GM21717 (cell line): ENCODE data around the gene MED27.
"Not testable (repeated sequence)": the region's sequence is repeated elsewhere in the genome, so short reads cannot be mapped to it uniquely, and the experiment has no call there.

Experiments
- ATAC-seq: cut with Tn5 transposase; IDR thresholded peaks from one replicate; pipeline ENCODE4 v1.9.1; 2021; ENCODE audit warnings: mild to moderate bottlenecking, moderate library complexity; ENCODE audit not compliant: unreplicated experiment

The MED27 gene

GRCh38 chr9:131927091-131927490 lies 152.6 kb downstream of the MED27 start:
- ATAC-seq: no peak

- no peak for ATAC-seq
These were observed 153.2 kb downstream of the MED27 start for GRCh38 chr9:131926360-131926922.

GRCh38 chr9:131925677-131926177 lies 153.9 kb downstream of the MED27 start:
- no peak for ATAC-seq

GRCh38 chr9:131923766-131924165 lies 155.9 kb downstream of the MED27 start:
- no peak for ATAC-seq

GRCh38 chr9:131923132-131923671 lies 156.5 kb downstream of the MED27 start:
- no peak for ATAC-seq

GRCh38 chr9:131921635-131922034 lies 158.0 kb downstream of the MED27 start:
- not testable (repeated sequence) for ATAC-seq

GRCh38 chr9:131919216-131919615 lies 160.5 kb downstream of the MED27 start:
- ATAC-seq: no peak

- no peak for ATAC-seq
These were observed 161.2 kb downstream of the MED27 start for GRCh38 chr9:131918481-131918880.

- ATAC-seq: no peak
These were observed 162.7 kb downstream of the MED27 start for GRCh38 chr9:131917009-131917408.

- no peak for ATAC-seq
These were observed 164.5 kb downstream of the MED27 start for GRCh38 chr9:131915181-131915580.

- ATAC-seq: no peak
These were observed 167.0 kb downstream of the MED27 start for GRCh38 chr9:131912671-131913070.

GRCh38 chr9:131912069-131912468 lies 167.6 kb downstream of the MED27 start:
- no peak for ATAC-seq

- no peak for ATAC-seq
These were observed 169.1 kb downstream of the MED27 start for GRCh38 chr9:131910572-131910971.

- no peak for ATAC-seq
These were observed 174.5 kb downstream of the MED27 start for GRCh38 chr9:131905144-131905543.

GRCh38 chr9:131899296-131900228 lies 180.1 kb downstream of the MED27 start:
- no peak for ATAC-seq

- ATAC-seq: no peak
These were observed 186.7 kb downstream of the MED27 start for GRCh38 chr9:131892902-131893500.

- no peak for ATAC-seq
These were observed 187.4 kb downstream of the MED27 start for GRCh38 chr9:131892162-131892707.

- no peak for ATAC-seq
These were observed 188.1 kb downstream of the MED27 start for GRCh38 chr9:131891598-131891997.

GRCh38 chr9:131889437-131890251 lies 190.0 kb downstream of the MED27 start:
- no peak for ATAC-seq

- no peak for ATAC-seq
These were observed 190.7 kb downstream of the MED27 start for GRCh38 chr9:131888923-131889322.
